ENCODE measurements around the gene HGS. TPM values are rescaled to one million over a fixed set of nuclear protein-coding genes. Genes with fewer than 3 reads are reported as not detected.

The HGS gene
- total and polyA plus RNA-seq, 2 donors (not counting 3 experiments of a cell fraction or from before 2014, with no cell fraction given) = 166 to 191 TPM

DNA sequence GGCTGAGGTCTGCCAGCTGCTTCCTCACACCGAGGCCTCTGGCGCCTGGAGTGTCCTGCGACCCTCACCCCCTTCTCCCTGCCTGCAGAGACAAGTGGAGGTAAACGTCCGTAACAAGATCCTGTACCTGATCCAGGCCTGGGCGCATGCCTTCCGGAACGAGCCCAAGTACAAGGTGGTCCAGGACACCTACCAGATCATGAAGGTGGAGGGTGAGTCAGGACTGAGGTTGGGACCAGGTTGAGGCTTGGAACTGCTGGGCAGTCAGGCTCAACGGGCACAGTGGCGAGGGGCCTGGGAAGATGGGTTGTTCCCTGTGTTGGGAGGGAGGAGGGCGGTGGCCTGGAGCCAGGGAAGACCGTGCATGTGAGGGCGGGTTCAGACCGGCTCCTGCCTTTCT lies 4.8 kb downstream of the HGS start:
- H3K9ac ChIP-seq (replicated peaks; ENCODE audit: extremely low read depth, insufficient read depth, low read length) = no peak overlapping the region
- intact Hi-C loops (cut with micrococcal nuclease) (no loop called here), dilution Hi-C loops (cut with MboI; ENCODE audit: extremely low pct_ligation_motif_present, low sequenced_read_pairs) (no loop called here)
- H3K4me3 ChIP-seq (replicated peaks in 1 of 3; ENCODE audit: insufficient read depth in 1 of 3, low read depth in 1 of 3, low read length in 3 of 3) = no peak overlapping the region
- no peak overlapping the region for H3K27ac ChIP-seq (ENCODE audit: insufficient read depth, low read depth, low read length)
- H3K4me2 ChIP-seq (ENCODE audit: insufficient read depth, low read length) = no peak overlapping the region
- no TSS peak for BruUV-seq (replicated peaks)
- H2AFZ ChIP-seq (ENCODE audit: low read depth, low read length) = no peak overlapping the region
- CTCF ChIA-PET = no interaction called here
- POLR2A ChIA-PET = no interaction called here
- H3K36me3 ChIP-seq (ENCODE audit: control insufficient read depth in 2 of 2, extremely low read depth in 1 of 2, insufficient read depth in 2 of 2, low read length in 2 of 2) = peaks cover 19 to 74% of the 10 kb centered on the region in 2 experiments
- FAIRE-seq = no peak
- H3K9me3 ChIP-seq (replicated peaks; ENCODE audit: control insufficient read depth, insufficient read depth, low read length) = no peaks in the 10 kb centered on the region
- no peaks in the 10 kb centered on the region for H4K20me1 ChIP-seq (replicated peaks; ENCODE audit: control insufficient read depth, extremely low read depth, insufficient read depth, low read length)
- DNase-seq (ENCODE audit: low read depth, low spot score) = no peak
- no peaks in the 10 kb centered on the region for H3K27me3 ChIP-seq (ENCODE audit: control insufficient read depth in 2 of 2, insufficient read depth in 2 of 2, low read length in 2 of 2)
- no peaks in the 10 kb centered on the region for H3K9me1 ChIP-seq (replicated peaks; ENCODE audit: control insufficient read depth, extremely low read depth, insufficient read depth, low read length)
- TF ChIP-seq MYC (IDR thresholded peaks at IDR 0.05; ENCODE audit: low read depth, low read length) (no peak), EZH2 (IDR thresholded peaks at IDR 0.05; ENCODE audit: borderline replicate concordance, low read depth, low read length, severe bottlenecking) (no peak), FOS (IDR thresholded peaks at IDR 0.05; ENCODE audit: borderline replicate concordance, insufficient read depth, low read length) (no peak), POLR2A (IDR thresholded peaks at IDR 0.05; ENCODE audit: low read depth, low read length) (no peak), JUN (IDR thresholded peaks at IDR 0.05; ENCODE audit: borderline replicate concordance, insufficient read depth, insufficient read length, low read depth) (no peak), CTCF (IDR thresholded peaks at IDR 0.05; ENCODE audit: extremely low read depth in 1 of 2, insufficient read depth in 1 of 2, low read depth in 1 of 2, low read length in 2 of 2) (no peak), GATA2 (IDR thresholded peaks at IDR 0.05; ENCODE audit: insufficient read depth, insufficient read length, low read depth, low read length) (no peak), POLR2AphosphoS5 (IDR thresholded peaks at IDR 0.05; ENCODE audit: insufficient read depth, low read depth, low read length) (no peak)
- TF ChIP-seq, protein P1, sequence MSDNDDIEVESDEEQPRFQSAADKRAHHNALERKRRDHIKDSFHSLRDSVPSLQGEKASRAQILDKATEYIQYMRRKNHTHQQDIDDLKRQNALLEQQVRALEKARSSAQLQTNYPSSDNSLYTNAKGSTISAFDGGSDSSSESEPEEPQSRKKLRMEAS (IDR thresholded peaks at IDR 0.05; ENCODE audit: insufficient read depth, insufficient read length) = no peak
- H3K4me1 ChIP-seq (ENCODE audit: control insufficient read depth, extremely low read depth, insufficient read depth, low read length) = peaks cover 13% of the 10 kb centered on the region
- peaks cover 67% of the 10 kb centered on the region for H3K79me2 ChIP-seq (ENCODE audit: control insufficient read depth, insufficient read depth, low read length)

Data from endothelial cell of umbilical vein (primary cell).